NCI-H146 (cell line): ENCODE measurements around the gene LRFN5.
A peak's percentile ranks its signal among the peaks of the same experiment; 100 is the strongest.
"Not testable (repeated sequence)": the region's sequence is repeated elsewhere in the genome, so short reads cannot be mapped to it uniquely, and the experiment has no call there.

Source experiments
- DNase-seq: peaks from one replicate; lab custom pipeline; 2025; lab: John Stamatoyannopoulos, UW

LRFN5 gene

DNA sequence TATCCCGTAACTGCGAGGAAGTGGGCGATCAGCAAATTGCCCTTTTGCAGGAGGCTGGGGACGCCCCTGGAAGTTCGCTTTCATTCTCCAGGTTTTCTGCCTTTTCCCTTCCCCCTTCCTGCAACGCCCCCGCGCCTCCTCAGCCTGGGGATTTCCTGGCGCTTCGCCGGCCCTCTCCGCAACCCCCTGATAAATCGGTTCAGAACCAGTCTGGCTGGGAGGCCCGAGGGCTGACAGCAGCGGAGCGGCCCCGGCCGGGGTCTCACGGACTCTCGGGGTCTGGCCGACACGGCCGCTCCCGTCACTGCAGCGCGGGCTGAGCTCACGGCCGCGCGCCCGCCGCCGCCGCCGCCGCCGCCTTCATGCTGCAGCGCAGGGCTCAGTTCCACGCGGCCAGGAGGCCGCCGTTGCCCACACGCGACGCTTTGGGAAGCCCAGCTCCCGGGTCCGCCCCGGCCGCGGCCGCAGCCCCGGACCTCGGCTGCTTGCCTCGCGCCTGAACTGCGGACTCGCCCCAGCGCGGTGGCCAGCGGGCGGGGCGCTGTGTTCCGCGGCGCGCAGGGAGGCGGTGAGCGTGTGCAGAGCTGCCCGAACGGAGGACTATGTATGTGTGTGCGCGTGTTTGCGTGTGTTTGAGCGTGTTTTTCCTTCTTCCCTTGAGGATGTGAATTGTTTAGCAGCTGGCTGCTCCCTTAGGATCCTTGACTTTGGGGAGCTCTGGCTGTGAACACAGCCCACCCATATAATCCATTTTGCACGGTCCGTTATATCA lies at the start of gene LRFN5:
TSS of gene LRFN5 (plus strand) at position 345 of the 772 bp plus-strand sequence.
- DNase-seq, result peak; percentile 72

DNA sequence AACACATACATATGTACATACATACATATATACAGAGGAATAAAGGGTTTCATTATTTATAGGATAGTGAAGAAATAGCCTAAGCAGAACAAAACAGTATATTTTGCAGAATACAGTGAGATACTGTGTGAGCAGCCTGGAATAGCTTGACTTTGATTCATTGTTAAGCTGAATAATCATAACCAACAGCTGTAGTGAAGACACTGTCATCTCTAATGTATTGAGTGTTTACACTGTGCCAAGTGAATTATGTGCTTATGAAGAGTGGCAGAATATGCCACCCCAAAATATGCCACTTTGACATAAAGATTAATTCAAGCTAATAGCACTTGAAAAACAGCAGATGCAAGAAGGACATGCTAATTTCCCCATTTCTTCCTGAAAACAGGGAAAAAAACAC lies 48.2 kb upstream of the LRFN5 start:
- DNase-seq, result no peak

DNA sequence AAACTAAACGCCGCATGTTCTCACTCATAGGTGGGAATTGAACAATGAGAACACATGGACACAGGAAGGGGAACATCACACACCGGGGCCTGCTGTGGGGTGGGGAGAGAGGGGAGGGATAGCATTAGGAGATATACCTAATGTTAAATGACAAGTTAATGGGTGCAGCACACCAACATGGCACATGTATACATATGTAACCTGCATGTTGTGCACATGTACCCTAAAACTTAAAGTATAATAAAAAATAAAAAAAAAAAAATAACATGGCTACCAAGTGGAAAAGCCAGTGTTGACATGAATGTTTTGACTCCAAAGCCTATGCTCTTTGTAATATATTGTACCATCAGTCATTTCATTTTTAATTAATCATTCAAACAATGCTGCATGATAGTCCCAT lies 39.8 kb upstream of the LRFN5 start:
- not testable (repeated sequence) for DNase-seq

DNA sequence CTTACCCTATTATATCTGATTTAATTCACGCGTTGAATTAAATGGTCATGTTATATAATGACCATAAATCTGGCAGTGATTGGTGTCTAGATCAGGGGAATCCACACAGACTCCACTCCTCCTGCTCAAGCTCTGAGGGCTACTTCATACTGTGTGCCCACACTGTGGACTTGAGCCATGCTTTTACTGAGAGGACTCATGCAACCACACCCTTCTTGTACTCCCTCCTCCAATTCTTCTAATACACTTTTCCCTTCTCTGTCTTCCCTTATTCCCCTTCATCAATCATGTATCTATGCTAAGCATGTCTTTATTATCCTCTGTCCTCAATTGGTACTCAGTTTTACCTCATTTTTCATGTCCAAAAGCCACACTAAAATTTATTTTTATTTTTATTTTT lies 37.7 kb upstream of the LRFN5 start:
- DNase-seq, result no peak

DNA sequence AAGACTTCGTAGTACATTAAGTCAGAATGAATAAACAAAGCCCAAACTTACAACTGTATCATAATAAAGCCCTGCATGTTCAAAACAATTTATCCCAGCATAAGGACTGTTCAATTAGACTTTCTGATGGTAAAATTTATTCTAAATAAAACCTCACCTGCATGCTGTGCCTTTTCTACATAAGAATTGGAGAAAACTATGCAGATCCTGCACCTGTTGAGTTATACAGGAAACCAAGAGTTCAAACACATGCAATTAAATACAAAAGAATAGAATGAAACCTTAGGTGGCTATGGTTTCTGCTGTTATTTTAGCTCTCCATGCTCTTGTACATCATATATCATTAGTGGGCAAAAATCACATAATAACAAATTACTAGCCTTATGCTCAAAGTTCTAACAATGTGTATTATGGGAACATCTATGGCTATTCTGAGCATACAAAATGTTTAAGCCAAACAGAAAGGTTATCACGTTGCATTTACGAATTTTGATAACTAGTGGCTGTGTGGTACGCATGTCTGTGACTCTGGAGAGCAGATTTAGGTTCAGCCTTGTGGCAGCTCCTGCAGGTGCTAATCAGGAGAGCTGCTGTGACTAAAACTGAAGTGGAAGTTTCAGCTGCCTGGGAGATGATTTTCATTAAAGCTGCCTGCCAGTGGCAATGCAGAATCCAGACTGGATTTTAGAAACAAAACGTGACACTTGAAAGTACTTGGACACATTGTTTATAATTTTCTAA lies 36.1 kb upstream of the LRFN5 start:
- DNase-seq, result peak; percentile 63

DNA sequence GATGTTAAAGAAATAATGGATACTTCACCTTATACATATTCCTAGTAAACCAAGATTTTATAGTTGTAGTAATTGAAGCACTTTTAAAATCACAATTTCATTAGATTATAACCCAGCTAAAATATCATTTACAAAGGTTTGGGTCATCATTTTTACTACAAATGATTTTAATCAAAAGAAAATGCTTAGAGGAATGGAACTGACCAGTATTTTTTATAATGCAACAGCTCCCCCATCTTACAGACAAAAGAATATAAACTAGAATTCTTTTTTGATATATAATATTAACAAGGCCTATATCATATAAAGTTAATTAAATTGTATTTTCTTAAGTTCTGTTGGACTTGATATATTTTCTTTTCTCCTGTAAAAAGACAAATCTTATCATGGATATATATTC lies 20.4 kb upstream of the LRFN5 start:
- no peak for DNase-seq

DNA sequence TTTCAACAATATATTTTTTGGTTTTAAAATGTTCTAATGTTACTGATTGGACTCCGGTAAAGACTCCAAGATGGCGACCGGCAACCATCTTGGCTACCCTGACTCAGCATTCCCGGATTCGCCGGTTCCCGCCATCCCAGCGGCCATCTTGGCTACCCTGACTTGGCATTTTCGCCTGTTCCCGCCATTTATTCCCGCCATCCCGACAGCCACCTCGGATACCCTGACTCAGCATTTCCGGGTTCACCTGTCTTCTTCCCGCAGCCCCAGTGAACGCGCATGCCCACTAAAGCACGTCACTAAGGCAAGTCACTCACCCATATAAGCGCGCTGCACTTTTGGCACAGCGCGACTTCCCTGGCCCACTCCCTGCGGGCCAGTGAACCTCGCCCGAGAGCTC lies 9.0 kb upstream of the LRFN5 start:
- no peak for DNase-seq

DNA sequence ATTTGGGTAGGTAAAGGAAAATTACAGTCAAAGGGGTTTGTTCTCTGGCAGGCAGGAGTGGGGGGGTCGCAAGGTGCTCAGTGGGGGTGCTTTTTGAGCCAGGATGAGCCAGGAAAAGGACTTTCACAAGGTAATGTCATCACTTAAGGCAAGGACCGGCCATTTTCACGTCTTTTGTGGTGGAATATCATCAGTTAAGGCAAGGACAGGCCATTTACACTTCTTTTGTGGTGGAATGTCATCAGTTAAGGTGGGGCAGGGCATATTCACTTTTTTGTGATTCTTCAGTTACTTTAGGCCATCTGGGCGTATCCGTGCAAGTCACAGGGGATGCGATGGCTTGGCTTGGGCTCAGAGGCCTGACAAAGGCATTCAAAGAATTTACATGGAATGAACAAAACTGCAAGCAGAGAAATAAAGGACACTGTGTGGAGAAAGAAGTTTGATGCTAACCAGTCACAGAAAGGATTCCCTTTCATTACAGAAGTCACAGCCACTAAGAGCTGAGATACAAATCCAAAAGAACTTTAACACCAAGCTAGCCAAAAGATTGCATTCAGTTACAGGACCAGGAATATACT lies 6.8 kb upstream of the LRFN5 start:
- not testable (repeated sequence) for DNase-seq

DNA sequence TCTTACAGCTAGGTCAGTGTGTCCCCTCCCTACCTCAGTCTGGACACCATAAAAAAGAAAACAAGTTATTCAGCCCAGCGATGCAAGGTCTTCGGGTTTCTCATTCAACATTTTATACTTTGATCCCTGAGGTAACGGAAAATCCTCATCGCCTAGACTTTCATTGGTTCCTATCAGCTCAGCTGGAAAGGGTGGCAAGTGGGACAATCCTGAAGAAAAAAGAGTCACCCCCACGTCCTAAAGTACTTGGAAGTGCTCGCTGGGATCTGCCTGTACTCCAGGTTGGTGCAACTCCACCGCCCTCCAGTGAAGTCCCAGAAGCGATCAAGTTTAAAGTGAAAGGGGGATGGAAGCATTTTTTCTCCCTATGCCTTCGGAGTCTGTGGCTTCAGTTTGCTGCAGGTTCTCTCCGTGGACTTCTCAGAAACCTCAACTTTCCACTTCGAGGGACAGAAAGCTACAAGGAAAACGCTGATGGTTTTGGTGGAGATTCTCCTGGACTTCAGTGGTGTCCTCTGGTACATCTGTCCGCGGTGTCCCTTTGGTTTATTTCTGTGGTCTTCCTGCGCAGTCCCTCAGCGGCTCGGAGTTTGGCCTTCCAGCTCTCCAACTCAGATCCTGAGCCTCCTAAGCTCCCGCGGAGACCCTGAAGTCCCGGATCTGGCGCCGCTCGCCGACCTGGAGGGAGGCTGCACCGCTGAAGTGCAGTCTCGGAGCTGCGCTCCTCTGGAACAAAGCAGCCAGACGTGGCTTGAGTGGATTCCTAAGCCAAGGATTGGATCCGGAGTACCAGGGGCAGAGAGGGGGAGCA lies 1.8 kb upstream of the LRFN5 start:
- DNase-seq, result peak; percentile 80

DNA sequence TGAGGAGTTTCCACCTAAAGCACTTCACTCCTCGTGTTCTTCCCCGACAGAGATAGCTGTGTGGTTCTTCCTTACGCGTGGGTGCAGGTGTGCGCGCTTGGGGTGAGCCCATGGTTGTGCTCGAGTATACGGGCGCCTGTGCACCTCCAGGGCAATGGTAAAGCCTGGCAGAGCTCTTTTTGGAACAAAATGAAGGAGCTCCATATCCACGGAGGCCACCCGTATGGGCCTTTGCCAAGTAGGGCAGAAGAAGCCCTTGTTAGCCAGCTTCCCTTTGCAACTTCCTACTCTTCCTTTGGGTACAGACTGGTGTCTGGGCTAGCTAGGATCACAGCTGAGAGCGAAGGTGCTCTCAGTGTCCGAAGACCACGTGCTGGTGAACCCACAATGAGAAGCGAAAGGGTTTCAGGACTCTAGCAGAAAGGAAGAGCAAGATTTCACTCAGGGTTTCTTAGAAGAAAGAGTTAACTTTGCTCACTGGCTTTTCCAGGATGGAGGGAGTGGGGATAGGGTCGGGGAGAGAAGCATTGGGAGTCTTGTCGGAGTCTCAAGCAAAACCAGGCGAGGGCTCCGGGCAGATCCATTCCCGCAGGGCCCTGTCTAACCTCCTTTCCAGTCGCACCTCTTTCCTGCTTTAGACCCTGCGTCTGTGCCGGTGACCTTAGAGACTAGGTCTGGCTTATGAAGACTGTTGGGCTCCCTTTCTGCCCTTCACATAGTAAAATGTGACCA lies 960 bp upstream of the LRFN5 start:
- peak; percentile 64 for DNase-seq

DNA sequence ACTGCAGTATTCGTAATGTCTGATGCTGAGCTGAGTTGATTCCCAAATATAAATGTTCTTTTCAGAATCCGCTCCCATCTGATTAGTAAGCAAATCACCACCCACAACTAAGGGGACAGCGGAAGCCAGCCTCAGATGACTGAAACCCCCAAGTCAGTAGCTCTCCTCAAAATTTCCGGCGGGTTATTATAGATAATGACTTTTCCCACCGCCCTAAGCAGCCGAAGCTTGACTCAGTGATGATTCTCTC lies 469 bp upstream of the LRFN5 start:
- no peak for DNase-seq

DNA sequence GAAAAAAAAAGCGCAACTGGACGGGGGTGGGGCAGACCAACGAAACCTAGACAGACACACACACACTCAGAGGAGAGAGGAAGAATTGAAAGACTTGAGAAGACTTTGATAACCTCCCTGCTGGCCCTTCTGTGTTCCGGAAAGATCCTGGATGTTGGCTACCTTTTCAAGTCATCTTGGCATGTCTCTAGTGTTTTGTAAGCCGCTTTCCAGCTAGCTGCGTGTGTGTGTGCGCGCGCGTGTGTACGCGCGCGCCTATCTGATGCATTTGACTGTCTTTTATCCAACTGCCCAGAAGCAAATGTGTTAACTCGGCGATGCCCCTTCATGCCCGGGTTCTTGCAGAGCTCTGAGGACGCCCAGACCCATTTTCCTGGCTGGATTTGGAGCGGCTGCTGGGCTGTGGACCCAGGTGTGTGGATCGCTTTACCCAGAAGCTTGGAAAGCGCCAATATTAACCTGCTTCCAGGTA lies 664 bp downstream of the LRFN5 start:
- peak; percentile 42 for DNase-seq

DNA sequence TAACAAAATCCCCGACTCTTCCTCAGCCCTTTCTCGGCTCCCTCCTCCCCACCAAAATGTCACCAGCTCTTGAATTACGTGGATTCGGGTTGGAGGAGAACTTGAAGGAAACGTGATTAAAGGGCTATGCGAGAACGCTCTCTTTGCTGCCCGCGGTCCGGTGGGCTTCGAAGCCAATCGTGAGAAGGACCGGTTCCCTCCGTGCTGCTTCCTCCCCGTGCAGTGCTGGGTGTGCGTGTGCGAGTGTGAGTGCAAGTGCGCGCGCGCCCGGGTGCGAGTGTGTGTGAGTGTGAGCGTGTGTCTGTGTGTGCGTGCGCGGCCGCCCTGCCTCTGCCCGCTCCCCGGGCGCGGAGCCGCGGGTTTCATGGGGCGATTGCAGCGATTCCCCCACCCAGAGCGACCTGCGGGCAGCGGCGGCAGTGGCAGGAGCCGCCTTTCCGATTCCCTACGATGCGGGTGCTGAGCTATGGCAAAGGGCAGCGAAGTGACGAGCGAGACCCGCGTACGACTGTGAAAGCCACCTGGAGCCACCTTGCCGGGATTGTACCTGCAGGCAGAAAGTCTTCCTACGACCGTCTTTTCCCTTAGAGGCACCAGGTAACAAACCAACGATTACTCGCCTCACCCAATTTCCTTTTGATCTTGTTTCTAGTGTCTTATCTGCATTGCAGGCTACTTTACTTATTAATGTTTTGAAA lies 1.4 kb downstream of the LRFN5 start:
- peak; percentile 61 for DNase-seq

DNA sequence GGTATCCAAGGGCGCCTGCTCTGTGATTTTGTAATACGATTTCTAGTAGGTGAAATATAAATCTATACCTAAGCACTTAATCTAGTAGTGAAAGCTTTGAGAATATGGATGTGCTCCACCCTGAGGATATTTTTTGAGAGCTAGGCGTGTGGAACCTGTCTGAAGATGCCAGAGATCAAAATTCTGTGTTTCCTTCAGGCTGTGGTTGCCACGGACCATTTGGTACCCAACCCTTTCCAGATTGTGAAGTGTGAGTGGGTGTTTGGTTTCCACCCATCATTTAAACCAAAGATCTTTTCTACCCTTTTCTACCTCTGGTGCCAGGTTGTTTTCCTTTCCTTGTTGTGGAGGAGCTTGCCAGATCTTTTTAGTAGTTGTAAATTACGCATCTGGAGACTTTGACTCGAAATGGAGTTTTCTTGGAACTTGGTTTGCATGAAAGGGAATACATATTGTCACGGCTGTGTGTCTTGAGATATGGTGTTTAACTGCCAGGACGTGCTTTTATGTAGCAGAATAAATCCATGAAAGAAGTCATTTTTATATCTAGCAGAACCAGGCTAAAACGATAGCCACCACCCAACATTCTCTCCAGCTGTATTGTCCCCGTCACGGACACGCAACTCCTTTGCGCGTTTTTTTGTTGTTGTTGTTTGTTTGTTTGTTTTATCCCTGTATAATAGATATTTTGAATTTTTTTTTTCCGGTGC lies 2.2 kb downstream of the LRFN5 start:
- DNase-seq, result no peak

DNA sequence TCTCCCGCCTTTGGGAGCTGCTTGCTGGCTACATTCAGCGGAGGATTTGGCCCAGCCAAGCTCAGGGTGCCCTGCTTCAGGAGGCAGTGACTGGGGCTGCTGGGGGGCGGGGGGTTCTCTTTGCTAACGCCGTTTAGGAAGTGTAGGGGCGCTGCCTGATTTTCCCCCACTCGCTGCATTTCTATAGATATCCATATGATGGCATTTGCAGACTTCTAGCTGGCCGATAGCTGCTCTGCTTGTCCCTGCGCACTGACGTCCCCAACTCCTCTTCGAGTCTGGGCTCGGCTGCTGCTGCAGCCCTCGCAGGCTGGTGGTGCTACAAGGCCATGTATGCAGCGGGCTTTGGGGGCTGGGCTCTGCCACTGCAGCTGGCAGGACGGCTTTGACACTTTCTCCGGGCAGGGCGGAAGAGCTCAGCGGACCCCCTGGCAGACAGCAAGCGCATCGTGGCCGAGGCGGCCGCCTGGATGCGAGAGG lies 3.1 kb downstream of the LRFN5 start:
- DNase-seq, result peak; percentile 92

DNA sequence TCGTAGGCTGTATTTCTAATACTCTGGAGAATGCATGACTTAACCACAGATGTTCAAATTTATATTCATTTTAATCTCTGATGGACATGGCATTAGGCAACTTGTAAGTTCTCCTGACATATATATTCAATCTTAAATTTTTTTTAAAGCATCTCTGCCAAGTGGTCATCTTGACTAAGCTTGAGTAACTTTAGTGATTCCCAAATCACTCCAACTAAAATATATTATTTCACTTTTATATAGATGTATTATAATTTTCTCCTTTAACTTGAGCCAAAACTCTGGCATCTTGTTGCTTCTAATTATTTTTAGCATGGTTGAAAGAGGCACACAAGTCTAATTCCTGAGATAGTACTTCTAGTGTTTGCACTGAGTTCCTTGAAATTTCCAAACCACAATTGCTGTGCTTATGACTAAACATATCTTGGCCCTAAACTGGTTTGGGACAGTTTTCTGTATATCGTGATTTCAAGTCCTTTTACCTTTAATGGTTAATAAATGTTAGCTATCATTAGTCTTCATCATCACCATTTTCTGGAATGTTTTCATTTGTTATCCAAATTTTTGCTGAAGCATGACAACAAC lies 8.4 kb downstream of the LRFN5 start:
- DNase-seq, result no peak

DNA sequence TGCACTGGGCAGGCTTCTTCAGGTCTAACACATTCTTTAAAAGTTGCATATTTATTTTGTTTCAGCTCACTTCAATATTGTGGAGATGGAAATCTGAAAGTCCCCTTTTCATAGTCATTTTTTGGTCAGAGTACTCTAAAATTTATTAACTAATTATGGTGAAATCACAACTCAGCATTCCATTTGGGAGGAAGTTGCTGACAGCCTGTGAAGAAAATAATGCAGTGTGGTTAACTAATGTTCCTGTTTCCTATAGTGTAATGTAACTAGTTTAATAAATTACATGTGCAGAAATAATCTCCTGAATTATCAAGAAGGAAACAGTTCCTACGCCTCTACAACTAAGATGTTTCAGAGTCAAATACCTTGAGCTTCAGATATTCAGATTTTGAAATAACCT lies 17.1 kb downstream of the LRFN5 start:
- no peak for DNase-seq

DNA sequence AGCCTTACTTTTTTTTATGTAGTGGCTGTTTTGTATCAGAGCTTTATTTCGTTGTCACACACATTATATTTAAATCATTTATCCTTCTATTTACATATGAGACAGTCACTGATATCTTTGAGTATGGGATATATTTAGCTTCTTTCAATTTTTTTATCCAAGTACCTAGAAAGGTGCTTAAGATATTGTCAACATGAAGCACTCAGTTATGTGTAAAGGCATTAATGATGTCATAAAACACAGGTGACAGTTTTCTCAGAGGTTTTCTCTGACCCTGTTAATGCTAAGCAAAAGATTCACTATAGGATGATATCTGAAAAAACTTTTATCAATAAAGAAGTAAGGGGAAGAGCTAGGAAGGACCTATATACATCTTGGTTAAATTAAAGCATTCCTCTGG lies 23.2 kb downstream of the LRFN5 start:
- DNase-seq, result no peak

DNA sequence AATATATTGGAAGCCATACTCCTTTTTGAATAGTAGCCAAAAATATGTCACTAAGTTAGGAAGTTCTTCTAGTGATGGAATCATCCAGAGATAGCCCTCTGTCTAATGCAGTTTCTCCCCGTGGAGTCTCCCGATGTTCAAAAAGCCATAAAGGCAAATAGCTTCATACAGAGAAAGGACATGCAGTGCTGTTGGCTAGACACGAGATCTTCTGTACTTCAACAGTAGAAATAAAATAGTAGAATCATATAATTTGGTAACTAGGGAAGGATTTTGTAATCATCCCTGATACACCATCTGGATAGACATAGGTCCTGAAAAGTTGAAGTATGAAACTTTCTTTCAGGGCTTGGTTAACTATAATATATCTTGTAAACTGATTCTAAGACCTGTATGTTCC lies 27.6 kb downstream of the LRFN5 start:
- no peak for DNase-seq
